Glutamatergic neuron (in vitro differentiated cells): ENCODE results near the gene RUSC2. TPM values are rescaled to one million over a fixed set of nuclear protein-coding genes. Genes with fewer than 3 reads are reported as not detected.
"Not testable (repeated sequence)": the region's sequence is repeated elsewhere in the genome, so short reads cannot be mapped to it uniquely, and the experiment has no call there.

ENCODE experiments used
- DNase-seq: peaks from one replicate; pipeline ENCODE4 v3.0.0; 2022
- H3K27ac Mint-ChIP-seq: one replicate; pipeline ENCODE4 v1.8.0; 2020; ENCODE audit warnings: mild to moderate bottlenecking, mixed read lengths, inconsistent platforms; ENCODE audit not compliant: unreplicated experiment
- H3K27me3 Mint-ChIP-seq: one replicate; pipeline ENCODE4 v1.8.0; 2020; ENCODE audit warnings: mild to moderate bottlenecking, moderate library complexity, mixed read lengths, inconsistent platforms; ENCODE audit not compliant: unreplicated experiment
- H3K36me3 Mint-ChIP-seq: one replicate; pipeline ENCODE4 v1.8.0; 2020; ENCODE audit warnings: mild to moderate bottlenecking, mixed read lengths, inconsistent platforms; ENCODE audit not compliant: unreplicated experiment
- H3K4me1 Mint-ChIP-seq: one replicate; pipeline ENCODE4 v1.8.0; 2020; ENCODE audit warnings: mild to moderate bottlenecking, low read depth, mixed read lengths, inconsistent platforms; ENCODE audit not compliant: unreplicated experiment
- H3K4me3 Mint-ChIP-seq: one replicate; pipeline ENCODE4 v1.8.0; 2020; ENCODE audit warnings: mild to moderate bottlenecking, mixed read lengths, inconsistent platforms; ENCODE audit not compliant: unreplicated experiment
- H3K9me3 Mint-ChIP-seq: one replicate; pipeline ENCODE4 v1.8.0; 2020; ENCODE audit warnings: mild to moderate bottlenecking, moderate library complexity, mixed read lengths, inconsistent platforms; ENCODE audit not compliant: unreplicated experiment
- CTCF ChIP-seq: fragments of 200-600 bp; sonication (generic); IDR thresholded peaks from one replicate; pipeline ENCODE4 v1.5.0; 2021; ENCODE audit not compliant: partially characterized antibody, unreplicated experiment
- total RNA-seq: library from RNA; stranded (reverse); fragmentation: NEBNext Ultra II Directional; extraction: Animal tissue kit (Norgen Biotek cat#: 25700); gene quantifications from one replicate; pipeline ENCODE4 v1.2.1, GENCODE V29; 2021; ENCODE audit not compliant: unreplicated experiment

Gene RUSC2
- total RNA-seq, 1 donor from 2014 or later = 84.4 TPM

DNA sequence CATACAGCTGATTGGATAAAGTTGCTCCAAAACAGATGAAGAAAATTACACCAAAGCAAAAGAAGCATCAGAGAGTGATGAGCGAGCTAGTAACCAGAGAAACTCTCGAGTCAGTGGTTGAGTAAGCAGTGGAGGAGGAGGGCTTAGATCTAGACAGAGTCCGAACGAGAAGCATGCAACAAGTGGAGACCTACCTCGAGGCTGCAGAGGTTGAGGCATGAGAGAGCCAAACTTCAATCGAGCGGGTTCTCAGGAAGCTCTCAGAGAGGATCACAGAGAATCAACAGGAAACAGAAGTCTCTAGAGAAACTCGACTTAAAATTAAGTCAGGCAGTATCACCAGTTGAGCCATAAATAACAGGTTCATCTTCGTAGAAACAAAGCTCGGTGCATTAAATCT lies 6.1 kb downstream of the RUSC2 start:
- H3K9me3 Mint-ChIP-seq = no peaks in the 10 kb centered on the region
- no peak overlapping the region for H3K4me3 Mint-ChIP-seq
- no peak for TF ChIP-seq CTCF
- peaks cover under 1% of the 10 kb centered on the region for H3K27me3 Mint-ChIP-seq
- no peaks in the 10 kb centered on the region for H3K36me3 Mint-ChIP-seq
- no peak overlapping the region for H3K27ac Mint-ChIP-seq
- no peaks in the 10 kb centered on the region for H3K4me1 Mint-ChIP-seq
- no peak for DNase-seq

DNA sequence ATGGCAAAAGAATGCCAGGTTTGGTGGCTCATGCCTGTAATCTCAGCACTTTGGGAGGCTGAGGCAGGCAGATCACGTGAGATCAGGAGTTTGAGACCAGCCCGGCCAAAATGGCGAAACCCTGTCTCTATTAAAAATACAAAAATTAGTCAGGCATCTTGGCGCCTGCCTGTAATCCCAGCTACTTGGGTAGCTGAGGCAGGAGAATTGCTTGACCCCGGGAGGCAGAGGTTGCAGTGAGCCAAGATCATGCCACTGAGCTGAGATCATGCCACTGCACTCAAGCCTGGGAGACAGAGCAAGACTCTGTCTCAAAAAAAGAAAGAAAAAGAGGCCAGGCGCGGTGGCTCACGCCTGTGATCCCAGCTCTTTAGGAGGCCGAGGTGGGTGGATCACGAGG lies 8.3 kb downstream of the RUSC2 start:
- not testable (repeated sequence) for H3K9me3 Mint-ChIP-seq, H3K4me3 Mint-ChIP-seq, H3K36me3 Mint-ChIP-seq, H3K27me3 Mint-ChIP-seq, DNase-seq, H3K27ac Mint-ChIP-seq, H3K4me1 Mint-ChIP-seq

- no peak for DNase-seq
- Mint-ChIP-seq H3K9me3 (no peaks in the 10 kb centered on the region), H3K36me3 (peaks cover 5% of the 10 kb centered on the region), H3K27me3 (no peaks in the 10 kb centered on the region), H3K27ac (no peak overlapping the region), H3K4me1 (no peaks in the 10 kb centered on the region), H3K4me3 (no peak overlapping the region)
- no peak for TF ChIP-seq CTCF
Measured at GRCh38 chr9:35499029-35499700, 9.3 kb downstream of the RUSC2 start.

DNA sequence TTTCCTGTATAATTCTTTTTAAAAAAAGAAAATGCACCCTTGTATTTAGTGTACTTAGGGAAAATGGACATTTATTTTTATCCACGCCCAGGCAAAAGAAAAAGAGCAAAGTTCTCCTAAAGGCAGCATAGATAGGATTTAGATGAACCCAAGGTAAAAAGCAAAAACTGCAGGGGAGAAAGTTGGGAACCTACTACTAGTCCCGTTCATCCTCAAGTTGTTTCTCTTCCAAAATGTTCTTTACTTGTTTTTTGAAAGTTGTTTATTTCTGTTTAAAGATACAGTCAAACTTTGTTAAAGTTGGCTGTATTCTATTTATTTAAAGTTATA lies 9.8 kb downstream of the RUSC2 start:
- TF ChIP-seq CTCF = no peak
- Mint-ChIP-seq H3K9me3 (no peaks in the 10 kb centered on the region), H3K4me1 (no peaks in the 10 kb centered on the region), H3K4me3 (no peak overlapping the region), H3K27ac (no peak overlapping the region), H3K27me3 (no peaks in the 10 kb centered on the region), H3K36me3 (peaks cover 5% of the 10 kb centered on the region)
- DNase-seq = no peak

DNA sequence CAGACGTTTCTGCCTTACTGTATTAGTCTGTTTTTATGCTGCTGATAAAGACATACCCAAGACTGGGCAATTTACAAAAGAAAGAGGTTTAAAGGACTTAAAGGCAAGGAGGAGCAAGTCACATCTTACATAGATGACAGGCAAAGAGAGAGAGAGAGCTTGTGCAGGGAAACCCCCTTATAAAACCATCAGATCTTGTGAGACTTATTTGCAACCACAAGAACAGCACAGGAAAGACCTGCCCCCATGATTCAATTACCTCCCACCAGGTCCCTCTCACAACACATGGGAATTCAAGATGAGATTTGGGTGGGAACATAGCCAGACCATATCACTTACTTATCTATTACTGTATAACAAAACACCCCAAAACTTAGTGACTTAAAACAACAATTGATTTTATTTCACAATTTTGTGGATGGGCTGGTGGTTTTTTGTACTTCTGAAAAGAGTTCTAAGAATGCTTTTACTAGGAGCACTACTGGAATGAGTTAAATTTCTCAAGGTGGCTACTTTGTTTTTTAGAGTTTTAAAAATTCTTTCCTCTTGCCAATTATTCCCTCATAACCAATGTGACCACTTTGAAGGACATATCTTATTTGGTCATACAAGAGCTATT lies 10.3 kb downstream of the RUSC2 start:
- no peaks in the 10 kb centered on the region for H3K4me1 Mint-ChIP-seq
- no peak for DNase-seq
- H3K9me3 Mint-ChIP-seq = no peaks in the 10 kb centered on the region
- no peak for TF ChIP-seq CTCF
- H3K4me3 Mint-ChIP-seq = no peak overlapping the region
- no peaks in the 10 kb centered on the region for H3K27me3 Mint-ChIP-seq
- no peak overlapping the region for H3K27ac Mint-ChIP-seq
- H3K36me3 Mint-ChIP-seq = peaks cover 5% of the 10 kb centered on the region
